Measurements from ENCODE around the gene LAMA5.

Gene LAMA5

DNA sequence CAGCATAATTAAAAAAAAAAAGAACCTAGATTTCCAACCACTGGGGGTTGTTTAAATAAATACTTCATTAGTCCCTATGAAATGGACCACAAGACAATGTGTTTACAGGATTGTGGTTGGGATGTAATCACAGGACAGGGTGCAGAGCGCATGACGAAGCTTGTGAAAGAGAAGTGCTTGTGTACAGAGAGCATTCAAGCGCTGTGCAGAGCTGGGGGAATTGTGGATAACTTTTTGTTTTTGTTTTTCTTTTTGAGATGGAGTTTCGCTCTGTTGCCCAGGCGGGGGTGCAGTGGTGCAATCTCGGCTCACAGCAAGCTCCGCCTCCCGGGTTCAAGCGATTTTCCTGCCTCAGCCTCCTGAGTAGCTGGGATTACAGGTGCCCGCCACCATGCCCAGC lies 22.3 kb downstream of the LAMA5 start:
- no peak for DNase-seq

DNA sequence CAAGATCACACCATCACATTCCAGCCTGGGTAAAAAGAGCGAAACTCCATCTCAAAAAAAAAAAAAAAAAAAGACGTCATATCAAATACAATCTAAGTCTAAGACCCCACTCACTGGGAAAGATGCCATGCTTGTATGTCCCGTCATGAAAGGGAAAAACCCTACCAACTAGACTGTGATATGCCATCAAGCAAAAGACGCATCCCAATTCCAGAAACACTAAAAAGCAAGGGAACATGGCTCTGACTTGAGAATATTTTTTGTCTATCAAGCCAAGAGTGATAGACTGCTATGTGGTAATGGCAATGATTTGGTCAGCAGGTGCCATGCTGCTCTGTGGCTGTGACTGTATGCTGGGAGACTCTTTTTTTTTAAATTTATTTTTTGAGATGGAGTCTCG lies 23.0 kb downstream of the LAMA5 start:
- no peak for DNase-seq

DNA sequence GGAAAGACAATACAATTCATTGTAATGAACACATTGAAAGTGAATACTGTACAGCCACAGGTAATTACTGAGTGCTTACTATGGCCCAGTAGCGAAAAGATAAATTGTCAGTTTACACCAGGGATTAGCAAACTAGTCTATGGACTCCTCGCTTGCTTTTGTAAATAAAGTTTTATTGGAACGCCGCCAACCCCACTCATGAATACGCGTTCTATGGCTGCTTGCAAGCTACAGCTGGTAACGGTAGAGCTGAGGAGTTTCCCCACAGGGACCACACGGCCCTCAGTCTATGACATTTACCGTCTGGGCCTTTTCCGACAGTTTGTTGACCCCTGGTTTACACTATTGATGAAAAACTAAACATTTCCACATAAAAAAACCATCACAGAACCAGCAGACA lies 24.2 kb downstream of the LAMA5 start:
- DNase-seq, result no peak

- no peak for DNase-seq
Measured at GRCh38 chr20:62339647-62340062, 27.5 kb downstream of the LAMA5 start.

DNA sequence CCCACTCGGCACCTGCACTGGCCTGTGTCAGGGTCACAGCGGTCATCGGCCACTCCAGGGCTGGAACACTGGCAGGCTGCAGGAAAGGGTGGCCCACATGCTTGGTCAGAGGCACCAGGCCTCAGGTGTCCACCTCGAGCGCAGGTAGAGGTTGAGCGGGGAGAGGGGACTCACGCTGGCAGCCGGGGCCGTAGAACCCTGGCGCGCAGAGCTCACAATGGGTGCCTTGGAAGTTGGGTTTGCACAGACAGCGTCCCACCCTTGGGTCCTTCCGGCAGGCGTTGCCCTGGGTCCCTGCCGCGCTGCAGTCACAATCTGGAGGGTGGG lies 28.9 kb downstream of the LAMA5 start:
- no peak for DNase-seq

DNA sequence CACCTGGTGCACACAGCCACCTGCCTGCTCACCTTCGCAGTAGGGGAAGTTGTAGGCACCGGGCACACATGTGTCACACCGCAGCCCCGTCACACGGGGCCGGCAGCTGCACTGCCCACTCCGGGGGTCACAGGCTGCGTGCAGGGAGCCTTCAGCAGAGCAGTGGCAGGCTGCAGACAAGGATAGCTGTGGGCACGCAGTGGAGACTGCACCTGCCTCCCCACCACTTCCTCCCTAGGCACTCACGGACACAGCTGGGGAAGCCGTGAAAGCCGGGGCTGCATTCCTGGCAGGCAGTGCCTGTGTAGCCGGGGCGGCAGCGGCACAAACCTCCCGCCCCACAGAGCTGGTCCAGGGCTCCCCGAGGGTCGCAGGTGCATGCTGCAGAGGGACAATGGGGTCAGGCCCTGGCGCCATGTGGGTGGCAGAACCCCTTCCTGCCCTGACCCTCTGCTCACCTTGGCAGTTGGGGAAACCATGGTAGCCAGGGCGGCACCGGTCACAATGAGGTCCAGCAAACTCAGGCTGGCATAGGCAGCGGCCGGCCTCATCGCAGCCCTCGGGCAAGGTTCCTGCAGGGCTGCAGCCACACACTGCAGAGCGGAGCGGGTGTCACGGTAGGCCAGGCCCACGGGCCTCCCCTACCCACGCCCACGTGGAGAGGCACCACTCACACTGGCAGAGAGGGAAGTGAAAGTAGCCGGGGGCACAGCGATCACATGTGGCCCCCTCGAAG lies 29.4 kb downstream of the LAMA5 start:
- no peak for DNase-seq

DNA sequence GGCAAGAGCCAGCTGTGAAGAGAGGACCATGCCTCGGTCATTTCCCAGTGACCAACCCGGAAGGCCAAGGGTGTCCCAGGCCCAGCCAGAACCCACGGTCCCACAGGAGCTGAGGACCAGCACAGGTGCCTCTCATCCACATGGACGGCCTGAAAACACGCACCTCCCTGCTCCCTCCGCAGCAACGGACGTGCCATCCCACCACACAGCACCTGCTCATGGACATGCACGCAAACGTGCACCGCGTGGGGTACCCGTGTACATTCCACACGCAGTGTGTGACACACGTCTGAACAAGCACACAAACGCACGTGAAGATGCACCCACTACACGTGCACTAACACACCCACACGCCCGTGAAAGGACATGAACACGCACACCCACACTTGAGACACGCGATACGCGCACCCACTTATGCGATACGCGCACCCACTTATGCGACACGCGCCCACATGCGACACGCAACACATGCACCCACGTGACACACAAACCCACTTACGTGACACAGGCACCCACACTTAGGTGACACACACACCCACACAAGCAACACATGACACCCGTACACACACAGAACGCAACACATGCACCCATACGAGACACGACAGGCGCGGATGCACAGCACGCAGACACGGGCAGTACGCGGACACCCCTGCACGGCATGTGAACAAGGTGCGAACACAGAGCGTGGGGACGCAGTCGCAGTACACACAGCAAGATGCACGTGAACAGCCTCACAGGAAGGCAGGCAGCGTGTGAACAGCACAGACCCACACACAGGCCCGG lies 30.1 kb downstream of the LAMA5 start:
- DNase-seq, result no peak

DNA sequence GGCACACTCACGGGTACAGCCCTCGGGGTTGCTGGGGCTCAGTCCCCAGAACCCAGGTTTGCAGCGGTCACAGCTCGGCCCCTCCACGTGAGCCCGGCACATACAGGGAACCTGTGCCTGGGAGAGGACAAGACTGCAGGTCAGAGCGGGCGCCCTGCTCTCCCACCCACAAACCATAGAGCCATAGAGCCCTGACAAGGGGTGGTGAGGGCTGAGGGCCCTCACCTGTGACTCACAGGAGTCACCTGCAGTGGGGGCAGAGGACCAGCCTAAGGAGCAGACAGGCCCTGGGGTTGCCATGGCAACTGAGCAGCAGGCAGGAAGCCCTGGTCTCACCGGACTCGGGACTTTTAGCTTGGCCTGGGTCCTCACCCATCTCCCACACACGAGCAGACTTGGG lies 30.8 kb downstream of the LAMA5 start:
- DNase-seq, result no peak

GRCh38 chr20:62335532-62335931 lies 31.6 kb downstream of the LAMA5 start:
- DNase-seq, result no peak

GRCh38 chr20:62334881-62335280 lies 32.2 kb downstream of the LAMA5 start:
- no peak for DNase-seq

DNA sequence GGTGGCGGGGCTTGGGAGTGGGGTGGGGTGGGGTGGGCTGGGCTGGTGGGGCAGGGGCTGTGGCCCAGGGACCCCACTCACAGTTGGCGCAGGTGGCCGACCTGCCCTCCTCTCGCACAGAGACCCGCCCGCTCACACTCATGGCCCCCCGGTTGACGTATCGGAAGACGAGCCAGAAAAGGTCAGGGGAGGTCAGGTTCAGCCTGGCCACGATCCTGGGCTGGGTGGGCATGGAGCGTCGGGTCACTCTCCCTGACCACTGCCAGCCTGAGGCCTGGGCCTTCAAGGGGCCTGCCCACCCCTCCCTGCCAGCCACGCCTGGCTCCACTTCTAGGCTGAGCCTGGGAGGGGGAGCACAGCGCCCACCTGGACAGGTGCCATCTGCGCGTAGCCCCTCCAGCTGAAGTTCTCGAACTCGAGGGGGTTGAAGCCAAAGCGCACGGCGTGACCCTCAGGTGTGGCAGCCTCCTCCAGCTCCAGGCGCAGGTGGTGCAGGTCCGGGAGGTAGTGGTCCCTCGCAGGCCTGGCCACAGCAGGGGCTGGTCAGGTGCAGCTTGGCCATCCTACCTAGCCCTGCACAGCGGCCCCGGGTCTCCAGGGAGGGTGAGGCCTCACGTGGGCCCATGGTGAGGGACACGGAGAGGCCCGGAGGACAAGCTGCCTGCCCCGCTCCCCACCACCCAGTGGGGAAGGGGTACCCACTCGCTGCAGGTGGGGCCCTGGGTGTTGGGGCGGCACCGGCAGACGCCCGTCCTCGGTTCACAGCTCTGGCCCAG lies 33.1 kb downstream of the LAMA5 start:
- no peak for DNase-seq

DNA sequence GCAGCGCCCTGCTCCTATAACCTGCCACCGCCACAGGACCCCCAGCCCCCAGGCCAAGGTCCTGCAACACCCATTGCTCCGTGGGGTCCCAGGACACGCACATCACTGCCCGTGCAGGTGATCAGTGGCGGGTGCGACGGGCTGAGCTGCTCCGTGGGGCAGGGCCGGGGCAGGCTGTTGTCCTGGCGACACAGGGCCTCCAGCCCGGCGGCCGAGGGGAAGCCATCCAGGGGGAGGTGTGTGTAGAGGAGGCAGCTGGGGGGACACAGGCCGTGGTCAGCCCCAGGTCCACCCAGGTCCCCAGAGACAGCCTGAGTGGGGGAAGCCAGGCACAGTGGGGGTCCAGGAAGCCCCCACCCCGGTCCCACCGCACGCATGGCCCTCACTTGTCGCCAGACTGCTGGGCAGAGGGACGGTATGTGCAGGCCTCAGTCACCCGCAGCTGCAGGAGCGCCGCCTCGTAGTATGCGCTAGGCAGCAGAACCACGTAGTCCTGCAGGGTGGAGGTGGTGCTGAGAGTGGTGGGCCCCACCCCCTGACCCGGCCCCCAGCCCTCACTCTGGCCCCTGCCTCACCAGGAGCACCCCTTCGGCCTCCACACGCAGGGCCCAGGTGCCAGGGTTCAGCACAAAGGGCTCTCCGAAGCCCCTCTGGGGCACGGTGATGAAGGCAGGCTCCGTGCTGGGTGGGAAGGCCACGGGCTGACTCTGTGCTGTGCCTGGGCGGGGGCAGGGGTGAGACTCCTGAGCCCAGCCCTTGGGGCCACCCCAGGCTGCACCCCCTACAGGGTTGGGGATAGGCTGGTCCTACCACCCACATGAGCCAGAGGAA lies 33.9 kb downstream of the LAMA5 start:
- DNase-seq, result no peak

DNA sequence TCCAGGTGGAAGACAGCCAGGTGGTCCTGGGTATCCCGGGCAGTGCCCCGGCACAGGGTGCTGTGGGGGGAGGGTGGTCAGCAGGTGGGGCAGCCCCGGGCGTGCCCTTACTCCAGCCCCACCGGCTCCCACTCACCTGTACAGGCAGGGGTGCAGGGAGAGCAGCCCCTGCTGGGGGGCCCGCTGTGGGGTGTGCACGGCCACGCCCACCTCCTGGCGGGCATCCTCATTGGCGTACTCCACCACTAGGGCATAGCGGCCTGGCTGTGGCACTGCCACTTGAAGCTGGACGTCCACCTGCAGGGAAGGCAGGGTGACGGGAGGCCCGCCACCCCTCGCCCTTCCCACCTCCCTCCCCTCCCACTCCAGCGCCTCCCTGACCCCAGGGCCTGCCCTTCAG lies 34.7 kb downstream of the LAMA5 start:
- DNase-seq, result no peak

DNA sequence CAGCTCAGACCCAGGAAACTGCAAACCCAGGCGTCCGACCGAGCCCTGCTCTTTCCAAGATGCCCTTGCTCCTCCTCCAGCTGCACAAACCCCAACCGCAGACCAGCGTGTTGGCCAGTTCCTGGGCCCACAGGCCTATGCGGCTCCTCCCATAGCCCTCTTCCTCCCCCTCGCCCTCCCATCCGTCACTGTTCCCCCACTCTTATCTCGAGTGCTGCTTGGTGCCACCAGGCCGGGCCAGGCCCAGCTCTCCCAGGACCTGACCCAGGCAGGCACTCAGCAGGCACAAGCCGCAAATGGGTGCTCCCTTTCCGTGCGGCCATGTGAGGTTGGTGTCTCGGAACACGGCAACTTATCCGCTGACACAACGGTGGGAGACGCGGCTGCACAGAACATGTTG lies 35.8 kb downstream of the LAMA5 start:
- no peak for DNase-seq

DNA sequence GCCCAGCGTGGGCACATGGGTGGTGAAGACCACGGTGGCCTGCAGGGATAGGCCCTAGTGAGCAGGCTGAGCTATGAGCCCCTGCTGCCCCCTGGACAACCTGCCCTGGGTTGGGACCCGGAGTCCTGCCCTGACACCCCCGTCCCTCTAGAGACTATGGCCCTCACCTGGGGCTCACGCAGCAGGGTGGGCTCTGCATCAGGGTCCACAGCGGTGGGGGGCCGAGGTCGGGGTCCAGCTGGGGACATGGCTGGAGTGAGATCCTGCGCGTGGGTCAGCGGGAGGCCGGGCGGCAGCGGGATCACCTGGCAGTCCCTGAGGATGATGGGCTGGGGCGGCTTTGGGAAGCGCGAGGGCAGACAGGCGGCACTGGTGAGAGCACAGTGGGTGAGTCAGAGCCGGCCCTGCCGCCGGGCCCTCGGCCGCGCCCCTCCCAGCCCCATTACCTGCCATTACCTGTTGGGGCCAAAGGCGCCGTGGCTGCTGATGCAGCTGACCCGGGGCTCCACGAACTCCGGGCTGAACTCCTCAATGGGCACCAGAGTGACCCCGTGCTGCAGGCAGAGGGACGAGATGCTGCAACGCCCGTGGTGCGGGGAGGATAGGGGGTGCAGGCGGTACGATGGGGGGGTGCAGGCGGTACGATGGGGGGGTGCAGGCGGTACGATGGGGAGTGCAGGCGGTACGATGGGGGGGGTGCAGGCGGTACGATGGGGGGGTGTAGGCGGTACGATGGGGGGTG lies 36.4 kb downstream of the LAMA5 start:
- DNase-seq, result no peak

DNA sequence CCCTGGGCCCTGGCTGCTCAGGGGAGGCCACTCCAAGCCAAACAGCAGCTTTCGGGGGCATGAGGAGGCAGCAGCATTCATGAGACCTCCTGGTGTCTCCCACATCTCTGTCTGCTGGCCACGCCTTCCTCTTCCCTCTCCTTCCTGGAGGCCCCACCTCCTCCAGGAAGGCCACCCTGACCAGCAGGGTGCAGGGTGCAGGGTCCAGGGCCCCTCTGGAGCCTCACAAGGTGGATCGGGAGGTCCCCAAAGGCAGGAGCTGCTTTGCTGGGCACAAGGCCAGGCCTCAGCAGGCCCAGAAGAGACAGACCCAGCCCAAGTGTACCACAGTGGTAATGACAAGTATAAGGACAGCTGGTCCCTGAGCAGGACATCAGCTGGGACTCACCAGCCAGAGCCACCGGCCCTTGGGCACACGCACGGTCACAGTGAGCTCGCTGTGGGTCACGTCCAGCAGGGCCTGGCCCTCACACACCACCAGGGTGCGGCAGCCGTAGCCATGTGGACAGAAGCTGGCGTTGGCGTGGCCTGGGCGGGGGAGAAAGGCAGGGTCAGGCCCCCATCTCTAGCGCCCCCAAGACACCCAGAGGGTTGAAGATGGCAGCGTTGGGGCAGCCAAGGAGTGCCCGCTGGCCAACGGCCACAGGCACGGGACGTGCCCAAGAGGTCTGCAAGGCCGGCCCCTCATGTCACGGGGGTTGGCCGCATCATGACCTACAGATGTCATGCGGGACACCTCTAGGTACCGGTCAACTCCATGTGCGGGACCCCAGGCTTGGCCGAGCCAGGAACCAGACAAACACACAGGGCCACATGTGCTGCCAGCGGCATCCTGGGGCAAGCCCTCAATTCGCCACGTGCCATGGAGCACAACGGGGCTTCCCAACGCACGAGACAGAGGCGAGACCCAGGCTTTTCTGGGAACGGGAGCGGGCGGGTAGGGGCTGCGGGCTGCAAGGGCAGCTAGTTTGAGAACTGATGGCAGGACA lies 37.4 kb downstream of the LAMA5 start:
- no peak for DNase-seq

- DNase-seq, result no peak
Measured at GRCh38 chr20:62328684-62329388, 38.3 kb downstream of the LAMA5 start.

DNA sequence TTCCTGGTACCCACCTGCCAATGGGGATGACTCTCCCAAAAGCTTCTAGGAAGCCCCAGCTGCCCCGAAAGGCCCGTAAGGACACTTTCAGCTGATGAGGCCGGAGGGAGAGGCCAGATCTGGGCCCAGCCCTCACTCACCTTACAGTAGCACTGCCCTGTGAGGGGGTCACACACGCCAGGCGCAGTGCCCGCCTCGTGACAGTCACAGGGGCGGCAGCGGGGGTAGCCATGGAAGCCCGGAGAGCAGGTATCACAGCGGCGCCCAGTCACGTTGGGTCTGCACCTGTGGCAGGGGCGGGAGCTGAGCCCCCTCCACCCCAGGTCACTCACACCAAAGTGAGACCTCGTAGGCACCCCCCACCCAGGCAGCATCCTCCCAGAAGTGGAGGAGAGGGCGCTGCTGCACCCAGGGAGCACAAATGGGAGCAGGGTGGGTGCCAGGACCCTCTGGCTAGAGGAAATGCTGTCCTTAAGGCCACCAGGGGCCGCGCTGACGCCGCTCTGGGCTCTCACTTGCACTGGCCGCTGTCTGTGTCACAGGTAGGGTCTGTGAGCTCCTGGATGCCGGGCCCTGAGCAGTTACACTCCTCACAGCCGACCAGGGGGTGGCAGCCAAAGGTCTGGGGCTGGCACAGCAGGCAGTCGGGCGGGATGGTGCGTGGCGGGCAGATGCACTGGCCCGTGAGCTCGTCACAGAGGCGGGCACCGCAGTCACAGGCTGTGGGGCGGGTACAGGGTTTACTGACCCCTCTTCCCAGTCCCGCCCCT lies 39.2 kb downstream of the LAMA5 start:
- no peak for DNase-seq

DNA sequence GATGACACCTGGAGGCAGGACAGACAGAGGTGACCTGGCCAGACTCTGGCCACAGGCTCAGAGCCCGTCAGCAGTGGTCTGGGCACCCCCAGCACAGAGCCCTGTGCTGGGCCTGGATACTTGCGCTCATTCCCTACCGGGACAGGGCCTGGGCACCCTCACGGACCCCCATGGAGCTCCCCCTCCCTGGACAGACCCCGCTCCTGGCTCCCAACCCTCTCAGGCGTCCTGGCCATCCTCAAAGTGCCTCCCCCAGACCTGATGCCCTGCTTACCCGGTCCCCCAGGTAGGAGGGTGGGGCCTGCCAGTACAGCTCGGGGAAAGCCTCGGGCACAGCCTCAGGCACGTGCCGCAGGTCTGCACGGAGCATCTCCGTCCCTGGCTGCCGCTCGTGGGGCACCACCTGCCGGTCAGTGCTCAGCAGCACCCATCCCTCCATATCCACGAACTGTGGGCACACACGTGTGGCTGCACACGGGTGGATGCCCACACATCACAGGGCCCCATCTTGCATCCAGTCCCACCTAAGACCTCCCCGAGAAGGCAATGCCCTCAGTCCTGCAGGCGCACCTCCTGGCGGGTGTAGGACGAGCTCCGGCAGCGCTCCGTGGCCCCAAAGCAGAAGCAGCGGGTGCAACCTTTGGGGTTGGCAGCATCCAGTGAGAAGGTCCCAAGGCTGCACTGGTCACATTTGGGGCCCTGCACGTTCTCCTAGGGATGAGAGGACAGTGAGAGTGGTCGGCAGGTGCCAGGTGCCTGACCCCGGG lies 40.0 kb downstream of the LAMA5 start:
- no peak for DNase-seq

Measured in NCI-H1105 (cell line).